Body of pancreas (tissue), 4 donors: ENCODE results near the gene SKAP1.

Experiments
- CTCF ChIP-seq, 7 experiments: fragments of 450-650 bp in 4 of 7; fragments of 200-600 bp in 3 of 7; sonication (generic) in 3 of 7; IDR thresholded peaks; one replicate each; pipeline ENCODE4 v1.5.1; 2016 to 2019; ENCODE audit warnings: antibody characterized with exemption in 7 of 7
- POLR2A ChIP-seq, 3 donors: fragments of 450-650 bp; IDR thresholded peaks; one replicate each; pipeline ENCODE4 v1.6.1; 2016; ENCODE audit warnings: antibody characterized with exemption in 3 of 3, mild to moderate bottlenecking in 2 of 3

DNA sequence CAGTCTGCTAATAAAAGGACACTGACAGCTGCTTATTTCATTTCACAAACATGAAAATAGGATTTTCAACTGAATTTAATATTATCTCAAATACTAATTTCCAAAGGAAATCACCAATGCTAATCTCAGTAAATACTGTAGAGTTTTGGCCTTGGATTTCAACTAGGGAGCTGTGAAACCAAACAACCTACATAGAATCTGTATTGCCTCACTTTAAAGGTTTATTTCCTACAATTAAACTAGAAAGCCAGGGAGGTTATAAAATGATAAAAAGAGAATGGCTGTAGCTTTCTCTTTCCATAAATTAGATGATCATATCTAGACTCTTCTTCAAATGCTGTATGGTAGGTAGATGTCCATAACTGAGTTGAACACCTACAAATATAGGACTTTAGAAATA, 82.8 kb downstream of the SKAP1 start:
- TF ChIP-seq POLR2A (IDR thresholded peaks at IDR 0.05) = no peak
- TF ChIP-seq CTCF (IDR thresholded peaks at IDR 0.05) = no peak
